A549 treated with dexamethasone at 1 μM for 4 hours (cell line): ENCODE data around the gene VANGL1. TPM values are rescaled to one million over a fixed set of nuclear protein-coding genes. Genes with fewer than 3 reads are reported as not detected.

Experiments
- total RNA-seq: library from RNA; stranded (reverse); fragments of 200-300 nt; extraction: Qiagen RNA extraction; gene quantifications from 5 replicates; pipeline ENCODE4 v1.2.3, GENCODE V29; 2022

Gene VANGL1
- 16.9 to 24.5 TPM (median 23.8 TPM) in 5 replicates for total RNA-seq

DNA sequence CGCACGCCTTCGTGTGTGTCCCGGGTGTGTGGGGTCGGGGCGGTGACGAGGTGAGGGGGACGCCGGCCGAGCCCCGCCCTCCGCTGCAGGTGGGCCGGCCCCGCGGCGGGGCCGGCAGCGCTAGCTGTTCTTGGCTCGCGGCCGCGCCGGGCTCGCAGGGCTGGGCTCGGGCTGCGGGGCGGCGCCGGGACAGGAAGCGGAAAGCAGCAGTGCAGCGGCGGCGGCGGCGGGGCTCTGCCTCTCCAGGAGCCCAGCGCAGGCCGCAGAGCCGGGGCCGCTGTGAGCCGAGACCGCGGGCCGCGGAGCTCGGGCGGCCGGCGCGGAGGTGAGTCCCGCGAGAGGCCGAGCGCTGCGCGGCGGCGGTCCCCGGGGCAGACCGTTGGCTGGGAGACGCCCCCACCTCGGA, at the start of gene VANGL1:
VANGL1 (plus strand) TSS at position 209 of the 406 bp plus-strand sequence. CDS start 9,444 bp downstream, outside the sequence.

Other genes starting within 250 kb of the VANGL1 start
- gene CASQ2, start 126.7 kb downstream of the VANGL1 start, total RNA-seq: 0.02 TPM in 1 of 5 replicates, not detected in the others
- not detected in 5 replicates for gene NHLH2, start 199.2 kb downstream of the VANGL1 start, total RNA-seq